ENCODE measurements around the gene LPAR2. TPM values are rescaled to one million over a fixed set of nuclear protein-coding genes. Genes with fewer than 3 reads are reported as not detected.
A peak's percentile ranks its signal among the peaks of the same experiment; 100 is the strongest.

The LPAR2 gene
- total and polyA plus RNA-seq, 2 of the 13 experiments (the other 11 are each of a cell fraction or from before 2014, with no cell fraction given), result 0.86 to 3.6 TPM

DNA sequence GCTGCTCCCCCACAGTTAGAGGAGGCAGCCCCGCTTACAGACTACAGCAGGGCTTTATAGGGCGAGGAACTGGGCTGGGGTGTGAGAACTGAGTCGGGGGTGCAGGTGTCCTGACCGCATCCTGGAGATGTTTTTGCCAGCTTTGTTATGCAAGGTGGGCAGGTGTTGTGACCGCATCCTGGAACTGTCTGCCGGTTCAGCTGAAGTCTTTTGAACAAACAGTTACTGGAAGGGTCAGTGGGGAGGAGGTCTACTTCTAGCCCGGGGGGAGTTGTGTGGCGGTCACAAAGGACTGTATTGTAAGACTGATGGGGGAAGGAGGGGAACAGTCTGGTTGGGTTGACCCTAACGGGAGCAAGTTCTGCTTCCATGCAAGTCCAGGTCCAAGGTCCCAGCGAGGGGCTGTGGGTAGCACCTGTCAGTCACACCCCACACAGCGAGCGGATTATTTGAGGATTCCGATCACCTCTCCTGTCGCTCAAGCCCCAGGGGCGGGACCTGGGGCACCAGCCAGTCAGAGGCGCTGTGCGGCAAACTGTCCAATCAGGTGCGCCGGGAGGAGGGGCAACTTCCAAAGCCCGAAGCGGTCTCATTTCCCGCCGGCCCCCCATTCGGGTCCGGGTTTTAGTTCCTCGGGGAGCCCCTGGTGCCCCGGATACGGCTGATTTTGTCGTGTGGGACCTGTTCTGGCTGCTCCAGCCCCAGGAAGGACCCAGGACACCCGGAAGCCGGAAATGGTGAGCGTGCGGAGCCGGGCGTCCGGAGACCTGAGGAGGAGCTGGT is 40.4 kb upstream of the LPAR2 start, which contains the start of gene ZNF101 (continued):
- TF ChIP-seq NONO (IDR thresholded peaks at IDR 0.05), result no peak
- TF ChIP-seq NONO (CRISPR knock-in tag; conservative IDR thresholded peaks at IDR 0.05), result peak; percentile 67; the same call in 1 of the 2 replicates
- TF ChIP-seq GPN1 (CRISPR knock-in tag; IDR thresholded peaks at IDR 0.05; ENCODE audit: borderline replicate concordance), result no peak
- TF ChIP-seq REL (CRISPR knock-in tag; conservative IDR thresholded peaks at IDR 0.05), result no peak
- TF ChIP-seq RBAK (CRISPR knock-in tag; IDR thresholded peaks at IDR 0.05), result no peak
- peak; percentile 68; the same call in 1 of the 2 replicates for TF ChIP-seq SP5 (CRISPR knock-in tag; IDR thresholded peaks at IDR 0.05; ENCODE audit: borderline replicate concordance, low read depth)
- no peak for TF ChIP-seq PAWR (CRISPR knock-in tag; IDR thresholded peaks at IDR 0.05; ENCODE audit: borderline replicate concordance)
- TF ChIP-seq ZNF552 (CRISPR knock-in tag; IDR thresholded peaks at IDR 0.05; ENCODE audit: borderline replicate concordance), result no peak
- TF ChIP-seq, protein P1, sequence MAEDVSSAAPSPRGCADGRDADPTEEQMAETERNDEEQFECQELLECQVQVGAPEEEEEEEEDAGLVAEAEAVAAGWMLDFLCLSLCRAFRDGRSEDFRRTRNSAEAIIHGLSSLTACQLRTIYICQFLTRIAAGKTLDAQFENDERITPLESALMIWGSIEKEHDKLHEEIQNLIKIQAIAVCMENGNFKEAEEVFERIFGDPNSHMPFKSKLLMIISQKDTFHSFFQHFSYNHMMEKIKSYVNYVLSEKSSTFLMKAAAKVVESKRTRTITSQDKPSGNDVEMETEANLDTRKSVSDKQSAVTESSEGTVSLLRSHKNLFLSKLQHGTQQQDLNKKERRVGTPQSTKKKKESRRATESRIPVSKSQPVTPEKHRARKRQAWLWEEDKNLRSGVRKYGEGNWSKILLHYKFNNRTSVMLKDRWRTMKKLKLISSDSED (CRISPR knock-in tag; IDR thresholded peaks at IDR 0.05), result no peak
- peak; percentile 55; the same call in 1 of the 2 replicates for TF ChIP-seq RCOR2 (CRISPR knock-in tag; IDR thresholded peaks at IDR 0.05)
- TF ChIP-seq, protein P2, sequence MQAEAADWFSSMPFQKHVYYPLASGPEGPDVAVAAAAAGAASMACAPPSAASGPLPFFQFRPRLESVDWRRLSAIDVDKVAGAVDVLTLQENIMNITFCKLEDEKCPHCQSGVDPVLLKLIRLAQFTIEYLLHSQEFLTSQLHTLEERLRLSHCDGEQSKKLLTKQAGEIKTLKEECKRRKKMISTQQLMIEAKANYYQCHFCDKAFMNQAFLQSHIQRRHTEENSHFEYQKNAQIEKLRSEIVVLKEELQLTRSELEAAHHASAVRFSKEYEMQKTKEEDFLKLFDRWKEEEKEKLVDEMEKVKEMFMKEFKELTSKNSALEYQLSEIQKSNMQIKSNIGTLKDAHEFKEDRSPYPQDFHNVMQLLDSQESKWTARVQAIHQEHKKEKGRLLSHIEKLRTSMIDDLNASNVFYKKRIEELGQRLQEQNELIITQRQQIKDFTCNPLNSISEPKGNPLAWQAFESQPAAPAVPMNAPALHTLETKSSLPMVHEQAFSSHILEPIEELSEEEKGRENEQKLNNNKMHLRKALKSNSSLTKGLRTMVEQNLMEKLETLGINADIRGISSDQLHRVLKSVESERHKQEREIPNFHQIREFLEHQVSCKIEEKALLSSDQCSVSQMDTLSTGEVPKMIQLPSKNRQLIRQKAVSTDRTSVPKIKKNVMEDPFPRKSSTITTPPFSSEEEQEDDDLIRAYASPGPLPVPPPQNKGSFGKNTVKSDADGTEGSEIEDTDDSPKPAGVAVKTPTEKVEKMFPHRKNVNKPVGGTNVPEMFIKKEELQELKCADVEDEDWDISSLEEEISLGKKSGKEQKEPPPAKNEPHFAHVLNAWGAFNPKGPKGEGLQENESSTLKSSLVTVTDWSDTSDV (CRISPR knock-in tag; IDR thresholded peaks at IDR 0.05), result no peak
- TF ChIP-seq, protein P3, sequence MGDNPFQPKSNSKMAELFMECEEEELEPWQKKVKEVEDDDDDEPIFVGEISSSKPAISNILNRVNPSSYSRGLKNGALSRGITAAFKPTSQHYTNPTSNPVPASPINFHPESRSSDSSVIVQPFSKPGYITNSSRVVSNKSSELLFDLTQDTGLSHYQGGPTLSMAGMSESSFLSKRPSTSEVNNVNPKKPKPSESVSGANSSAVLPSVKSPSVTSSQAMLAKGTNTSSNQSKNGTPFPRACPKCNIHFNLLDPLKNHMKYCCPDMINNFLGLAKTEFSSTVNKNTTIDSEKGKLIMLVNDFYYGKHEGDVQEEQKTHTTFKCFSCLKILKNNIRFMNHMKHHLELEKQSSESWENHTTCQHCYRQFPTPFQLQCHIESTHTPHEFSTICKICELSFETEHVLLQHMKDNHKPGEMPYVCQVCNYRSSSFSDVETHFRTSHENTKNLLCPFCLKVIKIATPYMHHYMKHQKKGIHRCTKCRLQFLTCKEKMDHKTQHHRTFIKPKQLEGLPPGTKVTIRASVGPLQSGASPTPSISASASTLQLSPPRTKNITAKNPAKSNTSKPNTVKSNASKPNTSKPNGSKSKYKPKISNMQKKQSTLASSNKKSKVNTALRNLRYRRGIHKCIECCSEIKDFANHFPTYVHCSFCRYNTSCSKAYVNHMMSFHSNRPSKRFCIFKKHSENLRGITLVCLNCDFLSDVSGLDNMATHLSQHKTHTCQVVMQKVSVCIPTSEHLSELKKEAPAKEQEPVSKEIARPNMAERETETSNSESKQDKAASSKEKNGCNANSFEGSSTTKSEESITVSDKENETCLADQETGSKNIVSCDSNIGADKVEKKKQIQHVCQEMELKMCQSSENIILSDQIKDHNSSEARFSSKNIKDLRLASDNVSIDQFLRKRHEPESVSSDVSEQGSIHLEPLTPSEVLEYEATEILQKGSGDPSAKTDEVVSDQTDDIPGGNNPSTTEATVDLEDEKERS (CRISPR knock-in tag; IDR thresholded peaks at IDR 0.05), result peak; percentile 53; the same call in 1 of the 2 replicates
- TF ChIP-seq, protein P4, sequence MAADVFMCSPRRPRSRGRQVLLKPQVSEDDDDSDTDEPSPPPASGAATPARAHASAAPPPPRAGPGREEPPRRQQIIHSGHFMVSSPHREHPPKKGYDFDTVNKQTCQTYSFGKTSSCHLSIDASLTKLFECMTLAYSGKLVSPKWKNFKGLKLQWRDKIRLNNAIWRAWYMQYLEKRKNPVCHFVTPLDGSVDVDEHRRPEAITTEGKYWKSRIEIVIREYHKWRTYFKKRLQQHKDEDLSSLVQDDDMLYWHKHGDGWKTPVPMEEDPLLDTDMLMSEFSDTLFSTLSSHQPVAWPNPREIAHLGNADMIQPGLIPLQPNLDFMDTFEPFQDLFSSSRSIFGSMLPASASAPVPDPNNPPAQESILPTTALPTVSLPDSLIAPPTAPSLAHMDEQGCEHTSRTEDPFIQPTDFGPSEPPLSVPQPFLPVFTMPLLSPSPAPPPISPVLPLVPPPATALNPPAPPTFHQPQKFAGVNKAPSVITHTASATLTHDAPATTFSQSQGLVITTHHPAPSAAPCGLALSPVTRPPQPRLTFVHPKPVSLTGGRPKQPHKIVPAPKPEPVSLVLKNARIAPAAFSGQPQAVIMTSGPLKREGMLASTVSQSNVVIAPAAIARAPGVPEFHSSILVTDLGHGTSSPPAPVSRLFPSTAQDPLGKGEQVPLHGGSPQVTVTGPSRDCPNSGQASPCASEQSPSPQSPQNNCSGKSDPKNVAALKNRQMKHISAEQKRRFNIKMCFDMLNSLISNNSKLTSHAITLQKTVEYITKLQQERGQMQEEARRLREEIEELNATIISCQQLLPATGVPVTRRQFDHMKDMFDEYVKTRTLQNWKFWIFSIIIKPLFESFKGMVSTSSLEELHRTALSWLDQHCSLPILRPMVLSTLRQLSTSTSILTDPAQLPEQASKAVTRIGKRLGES (CRISPR knock-in tag; IDR thresholded peaks at IDR 0.05; ENCODE audit: borderline replicate concordance), result no peak
- peak; percentile 87 for TF ChIP-seq POLR2G (IDR thresholded peaks at IDR 0.05; ENCODE audit: low read depth, low read length)
- TF ChIP-seq ZNF501 (CRISPR knock-in tag; IDR thresholded peaks at IDR 0.05), result peak; percentile 61
- no peak for TF ChIP-seq ZNF24 (IDR thresholded peaks at IDR 0.05)
- TF ChIP-seq ZFX (CRISPR knock-in tag; IDR thresholded peaks at IDR 0.05; ENCODE audit: low read depth), result 0 out of 2 replicates have a peak, but pooled peaks have one; percentile 30
- no peak for TF ChIP-seq ATF1 (CRISPR knock-in tag; IDR thresholded peaks at IDR 0.05)
- TF ChIP-seq ZNF484 (CRISPR knock-in tag; IDR thresholded peaks at IDR 0.05; ENCODE audit: borderline replicate concordance, low read depth), result no peak

Data from HepG2 (cell line).